Liver (tissue), 3 donors: ENCODE results near the gene SLC35F4.

Source experiments
- ATF3 ChIP-seq: IDR thresholded peaks from 2 replicates; pipeline ENCODE4 v1.6.1; 2016; ENCODE audit warnings: antibody characterized with exemption
- CTCF ChIP-seq: fragments of 150-350 bp; IDR thresholded peaks from 2 replicates; pipeline ENCODE4 v1.5.1; 2017; ENCODE audit warnings: improper control_type of control experiment, low read depth, low read length; ENCODE audit not compliant: missing input control
- EGR1 ChIP-seq, 2 donors: IDR thresholded peaks; 2 replicates each; pipeline ENCODE4 v1.6.1; 2016 to 2018; ENCODE audit warnings: antibody characterized with exemption in 2 of 2, low read depth in 2 of 2
- FOXA1 ChIP-seq: IDR thresholded peaks from 2 replicates; pipeline ENCODE4 v1.6.1; 2016; ENCODE audit warnings: antibody characterized with exemption
- GABPA ChIP-seq, 2 donors: IDR thresholded peaks in 1 of 2; conservative IDR thresholded peaks in 1 of 2; 2 replicates each; pipeline ENCODE4 v1.6.1; 2016; ENCODE audit warnings: antibody characterized with exemption in 2 of 2, mild to moderate bottlenecking in 1 of 2, moderate library complexity in 1 of 2
- JUND ChIP-seq, 2 donors: IDR thresholded peaks; 2 replicates each; pipeline ENCODE4 v1.6.1; 2016; ENCODE audit warnings: antibody characterized with exemption in 2 of 2
- NR2F2 ChIP-seq: IDR thresholded peaks from 2 replicates; pipeline ENCODE4 v1.6.1; 2016; ENCODE audit warnings: antibody characterized with exemption
- RAD21 ChIP-seq, 2 donors: IDR thresholded peaks; 2 replicates each; pipeline ENCODE4 v1.6.1; 2016; ENCODE audit warnings: antibody characterized with exemption in 2 of 2, mild to moderate bottlenecking in 2 of 2
- REST ChIP-seq: IDR thresholded peaks from 2 replicates; pipeline ENCODE4 v1.6.1; 2016; ENCODE audit warnings: antibody characterized with exemption, mild to moderate bottlenecking
- RXRA ChIP-seq, 2 donors: IDR thresholded peaks; 2 replicates each; pipeline ENCODE4 v1.6.1; 2017 to 2018; ENCODE audit warnings: antibody characterized with exemption in 2 of 2, mild to moderate bottlenecking in 1 of 2
- YY1 ChIP-seq: IDR thresholded peaks from 2 replicates; pipeline ENCODE4 v1.6.1; 2016; ENCODE audit warnings: antibody characterized with exemption, mild to moderate bottlenecking
- donor health status: healthy.
- donor health status: healthy.

GRCh38 chr14:57875296-57875695, 9.4 kb upstream of the SLC35F4 start:
- TF ChIP-seq CTCF (no peak), RXRA (IDR thresholded peaks at IDR 0.05) (no peak), YY1 (no peak), GABPA (IDR thresholded peaks at IDR 0.05 in 1 of 2, conservative IDR thresholded peaks at IDR 0.05 in 1 of 2) (no peak), REST (no peak), RAD21 (IDR thresholded peaks at IDR 0.05) (no peak), EGR1 (IDR thresholded peaks at IDR 0.05; ENCODE audit: low read depth in 2 of 2) (no peak), FOXA1 (no peak), JUND (IDR thresholded peaks at IDR 0.05) (no peak), NR2F2 (no peak), ATF3 (no peak)
